CD4-positive, alpha-beta T cell (primary cell): ENCODE results near the gene ZDHHC1. TPM values are rescaled to one million over a fixed set of nuclear protein-coding genes. Genes with fewer than 3 reads are reported as not detected.

ENCODE experiments used
- ATAC-seq: fragments of 200-7000 bp; cut with Tn5 transposase; one replicate; pipeline ENCODE4 v1.10.0; 2022; ENCODE audit warnings: mild to moderate bottlenecking; ENCODE audit not compliant: poor library complexity
- CTCF ChIA-PET: fragments of 350-600 bp; sonication (Branson Sonifier 250); formaldehyde crosslinking; loops from one replicate; lab custom pipeline; 2021; ENCODE audit warnings: antibody characterized with exemption, inconsistent platforms; lab: Charles Lee
- POLR2A ChIA-PET: fragments of 350-600 bp; sonication (Branson Sonifier 250); formaldehyde crosslinking; loops from one replicate; lab custom pipeline; 2021; ENCODE audit warnings: antibody characterized with exemption, inconsistent platforms; lab: Charles Lee
- DNase-seq, 14 experiments: peaks; one replicate each; pipeline ENCODE4 v3.0.0-alpha.2; 2013 to 2020; ENCODE audit warnings: mixed read lengths in 2 of 14
- H3K27ac ChIP-seq, 2 donors: one replicate each; pipeline versions ENCODE4 v1.5.1 to v1.7.0; 2013; ENCODE audit warnings: low read length in 2 of 2, low read depth in 1 of 2, mild to moderate bottlenecking in 1 of 2
- H3K27me3 ChIP-seq, 2 experiments: 1 replicate in 1 of 2; 2 replicates in 1 of 2; pipeline versions ENCODE4 v1.6.1 to v1.7.0; 2013; ENCODE audit warnings: low read length in 2 of 2, control low read depth in 1 of 2, mild to moderate bottlenecking in 1 of 2, moderate library complexity in 1 of 2; ENCODE audit not compliant: insufficient read depth in 2 of 2, control insufficient read depth in 1 of 2
- H3K36me3 ChIP-seq: one replicate; pipeline ENCODE4 v1.6.1; 2013; ENCODE audit warnings: low read length, control low read depth; ENCODE audit not compliant: insufficient read depth
- H3K4me1 ChIP-seq: one replicate; pipeline ENCODE4 v1.6.1; 2013; ENCODE audit warnings: low read length, control low read depth; ENCODE audit not compliant: insufficient read depth
- H3K4me3 ChIP-seq: one replicate; pipeline ENCODE4 v1.5.1; 2013; ENCODE audit warnings: mild to moderate bottlenecking, low read length, moderate library complexity
- H3K9me3 ChIP-seq, 2 experiments: 1 replicate in 1 of 2; 2 replicates in 1 of 2; pipeline versions ENCODE4 v1.6.1 to v1.7.0; 2013; ENCODE audit warnings: low read length in 2 of 2, mild to moderate bottlenecking in 2 of 2, control low read depth in 1 of 2, moderate library complexity in 1 of 2; ENCODE audit not compliant: control insufficient read depth in 1 of 2, insufficient read depth in 1 of 2
- H3K27ac Mint-ChIP-seq: one replicate; pipeline ENCODE4 v1.8.0; 2020; ENCODE audit warnings: mixed read lengths
- H3K27me3 Mint-ChIP-seq: one replicate; pipeline ENCODE4 v1.8.0; 2021; ENCODE audit warnings: mixed read lengths
- H3K36me3 Mint-ChIP-seq: one replicate; pipeline ENCODE4 v1.8.0; 2021; ENCODE audit warnings: low read depth, mixed read lengths
- H3K4me1 Mint-ChIP-seq: one replicate; pipeline ENCODE4 v1.8.0; 2021; ENCODE audit warnings: low read depth, mixed read lengths
- H3K4me3 Mint-ChIP-seq: one replicate; pipeline ENCODE4 v1.8.0; 2020; ENCODE audit warnings: mild to moderate bottlenecking, mixed read lengths
- H3K9me3 Mint-ChIP-seq: one replicate; pipeline ENCODE4 v1.8.0; 2020; ENCODE audit warnings: mixed read lengths
- intact Hi-C, 2 experiments: fragments of 100-400 bp; cut with DNase I in 1 of 2; cut with micrococcal nuclease in 1 of 2; formaldehyde crosslinking; loops; one replicate each; pipeline versions ENCODE4 v1.15.1 to v1.9.0; 2023 to 2025; cut with DNase I, micrococcal nuclease
- total RNA-seq, 174 experiments: library from RNA in 2 of 174; stranded (reverse) in 2 of 174; gene quantifications; one replicate each; pipeline ENCODE4 v1.2.3 and lab custom pipeline; 2021 to 2026
- TF ChIP-seq, protein P1 (sequence below): fragments of 200-600 bp; IDR thresholded peaks from one replicate; pipeline ENCODE4 v1.8.0; 2022; ENCODE audit warnings: antibody characterized with exemption, mild to moderate bottlenecking

ZDHHC1 gene
- total RNA-seq, 2 experiments from 2014 or later = 0.22 TPM; not detected in 1

- H3K27ac ChIP-seq = no peak overlapping the region
- no peak overlapping the region for H3K4me3 ChIP-seq
- no peak for DNase-seq
- H3K4me3 Mint-ChIP-seq = no peak overlapping the region
- ChIA-PET POLR2A (no interaction called here), CTCF (no interaction called here)
- H3K27me3 Mint-ChIP-seq = peaks cover 21% of the 10 kb centered on the region
- no peaks in the 10 kb centered on the region for H3K9me3 Mint-ChIP-seq
- no peaks in the 10 kb centered on the region for H3K4me1 Mint-ChIP-seq
- no peaks in the 10 kb centered on the region for H3K9me3 ChIP-seq
- no peak for ATAC-seq
- H3K36me3 ChIP-seq = no peaks in the 10 kb centered on the region
- TF ChIP-seq, protein P1, sequence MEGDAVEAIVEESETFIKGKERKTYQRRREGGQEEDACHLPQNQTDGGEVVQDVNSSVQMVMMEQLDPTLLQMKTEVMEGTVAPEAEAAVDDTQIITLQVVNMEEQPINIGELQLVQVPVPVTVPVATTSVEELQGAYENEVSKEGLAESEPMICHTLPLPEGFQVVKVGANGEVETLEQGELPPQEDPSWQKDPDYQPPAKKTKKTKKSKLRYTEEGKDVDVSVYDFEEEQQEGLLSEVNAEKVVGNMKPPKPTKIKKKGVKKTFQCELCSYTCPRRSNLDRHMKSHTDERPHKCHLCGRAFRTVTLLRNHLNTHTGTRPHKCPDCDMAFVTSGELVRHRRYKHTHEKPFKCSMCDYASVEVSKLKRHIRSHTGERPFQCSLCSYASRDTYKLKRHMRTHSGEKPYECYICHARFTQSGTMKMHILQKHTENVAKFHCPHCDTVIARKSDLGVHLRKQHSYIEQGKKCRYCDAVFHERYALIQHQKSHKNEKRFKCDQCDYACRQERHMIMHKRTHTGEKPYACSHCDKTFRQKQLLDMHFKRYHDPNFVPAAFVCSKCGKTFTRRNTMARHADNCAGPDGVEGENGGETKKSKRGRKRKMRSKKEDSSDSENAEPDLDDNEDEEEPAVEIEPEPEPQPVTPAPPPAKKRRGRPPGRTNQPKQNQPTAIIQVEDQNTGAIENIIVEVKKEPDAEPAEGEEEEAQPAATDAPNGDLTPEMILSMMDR = no peak
- intact Hi-C loops = no loop called here
- no peaks in the 10 kb centered on the region for H3K4me1 ChIP-seq
- H3K36me3 Mint-ChIP-seq = no peaks in the 10 kb centered on the region
- H3K27me3 ChIP-seq = peaks cover 0 to 6% of the 10 kb centered on the region in 2 experiments
- H3K27ac Mint-ChIP-seq = no peak overlapping the region
Measured at GRCh38 chr16:67406111-67406971, 9.9 kb downstream of the ZDHHC1 start.

GRCh38 chr16:67405336-67405735 is 10.9 kb downstream of the ZDHHC1 start:
- ChIA-PET POLR2A (no interaction called here), CTCF (no interaction called here)
- Mint-ChIP-seq H3K9me3 (no peaks in the 10 kb centered on the region), H3K27me3 (peaks cover 16% of the 10 kb centered on the region), H3K4me1 (no peaks in the 10 kb centered on the region), H3K27ac (no peak overlapping the region), H3K36me3 (no peaks in the 10 kb centered on the region), H3K4me3 (no peak overlapping the region)
- no peak for ATAC-seq
- Histone ChIP-seq H3K4me3 (no peak overlapping the region), H3K4me1 (no peaks in the 10 kb centered on the region), H3K27ac (no peak overlapping the region), H3K9me3 (no peaks in the 10 kb centered on the region), H3K36me3 (no peaks in the 10 kb centered on the region), H3K27me3 (peaks cover 0 to 6% of the 10 kb centered on the region in 2 experiments)
- TF ChIP-seq, protein P1 = no peak
- intact Hi-C loops = no loop called here
- no peak for DNase-seq

- no peak overlapping the region for H3K4me3 ChIP-seq
- Mint-ChIP-seq H3K27ac (no peak overlapping the region), H3K4me3 (no peak overlapping the region), H3K4me1 (no peaks in the 10 kb centered on the region), H3K27me3 (peaks cover 16% of the 10 kb centered on the region), H3K36me3 (no peaks in the 10 kb centered on the region), H3K9me3 (no peaks in the 10 kb centered on the region)
- ChIA-PET POLR2A (no interaction called here), CTCF (no interaction called here)
- no peak overlapping the region for H3K27ac ChIP-seq
- no peaks in the 10 kb centered on the region for H3K9me3 ChIP-seq
- H3K27me3 ChIP-seq = peaks cover 0 to 6% of the 10 kb centered on the region in 2 experiments
- ATAC-seq = no peak
- no peaks in the 10 kb centered on the region for H3K36me3 ChIP-seq
- intact Hi-C loops = no loop called here
- TF ChIP-seq, protein P1 = no peak
- no peak for DNase-seq
- no peaks in the 10 kb centered on the region for H3K4me1 ChIP-seq
Measured at GRCh38 chr16:67404740-67405226, 11.5 kb downstream of the ZDHHC1 start.
